GM12873 (cell line): Measurements from ENCODE around the gene CORO2A.

Source experiments
- TF ChIP-seq, protein P1 (sequence below): IDR thresholded peaks from 2 replicates; pipeline ENCODE4 v1.5.1; 2012; ENCODE audit warnings: low read depth, mild to moderate bottlenecking, moderate library complexity, low read length, control low read depth; ENCODE audit not compliant: insufficient read depth; ENCODE audit errors: missing control alignments

Gene CORO2A

GRCh38 chr9:98099898-98100297 lies 92.5 kb downstream of the CORO2A start:
- TF ChIP-seq, protein P1, sequence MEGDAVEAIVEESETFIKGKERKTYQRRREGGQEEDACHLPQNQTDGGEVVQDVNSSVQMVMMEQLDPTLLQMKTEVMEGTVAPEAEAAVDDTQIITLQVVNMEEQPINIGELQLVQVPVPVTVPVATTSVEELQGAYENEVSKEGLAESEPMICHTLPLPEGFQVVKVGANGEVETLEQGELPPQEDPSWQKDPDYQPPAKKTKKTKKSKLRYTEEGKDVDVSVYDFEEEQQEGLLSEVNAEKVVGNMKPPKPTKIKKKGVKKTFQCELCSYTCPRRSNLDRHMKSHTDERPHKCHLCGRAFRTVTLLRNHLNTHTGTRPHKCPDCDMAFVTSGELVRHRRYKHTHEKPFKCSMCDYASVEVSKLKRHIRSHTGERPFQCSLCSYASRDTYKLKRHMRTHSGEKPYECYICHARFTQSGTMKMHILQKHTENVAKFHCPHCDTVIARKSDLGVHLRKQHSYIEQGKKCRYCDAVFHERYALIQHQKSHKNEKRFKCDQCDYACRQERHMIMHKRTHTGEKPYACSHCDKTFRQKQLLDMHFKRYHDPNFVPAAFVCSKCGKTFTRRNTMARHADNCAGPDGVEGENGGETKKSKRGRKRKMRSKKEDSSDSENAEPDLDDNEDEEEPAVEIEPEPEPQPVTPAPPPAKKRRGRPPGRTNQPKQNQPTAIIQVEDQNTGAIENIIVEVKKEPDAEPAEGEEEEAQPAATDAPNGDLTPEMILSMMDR: no peak

DNA sequence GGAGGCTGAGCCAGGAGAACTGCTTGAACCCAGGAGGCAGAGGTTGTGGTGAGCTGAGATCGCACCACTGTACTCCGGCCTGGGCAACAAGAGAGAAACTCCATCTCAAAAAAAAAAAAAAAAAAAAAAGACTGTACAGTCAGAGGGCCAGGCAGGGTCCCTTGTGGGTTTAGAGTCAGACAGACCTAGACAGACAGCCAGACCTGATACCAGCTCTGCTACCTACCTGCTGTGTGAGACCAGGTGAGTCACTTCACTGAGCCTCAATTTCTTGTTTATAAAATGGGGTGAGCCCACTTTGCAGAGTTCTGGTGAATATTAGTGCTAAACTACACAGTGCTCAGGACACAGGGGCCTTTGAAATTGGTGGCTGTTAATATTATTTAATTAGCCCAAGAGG lies 93.1 kb downstream of the CORO2A start:
- TF ChIP-seq, protein P1: no peak

DNA sequence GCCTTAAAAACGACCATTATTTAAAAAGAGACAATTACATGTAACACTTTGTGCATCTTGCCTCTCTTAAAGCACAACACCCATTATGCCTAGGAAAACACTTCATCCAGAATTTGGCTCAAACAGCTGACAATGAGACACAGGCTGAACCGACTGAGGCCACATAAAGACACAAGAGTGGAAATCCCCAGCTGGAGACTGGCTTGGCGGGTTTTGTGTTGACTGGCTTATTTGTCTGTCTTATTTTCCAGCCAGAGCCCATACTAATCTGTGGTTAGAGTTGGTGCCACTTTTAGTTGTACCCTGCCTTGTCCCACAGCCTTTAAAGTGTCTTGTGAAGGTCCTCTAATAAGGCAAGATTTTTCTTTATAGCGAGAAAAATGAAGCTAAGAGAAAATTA lies 94.6 kb downstream of the CORO2A start:
- TF ChIP-seq, protein P1: no peak

DNA sequence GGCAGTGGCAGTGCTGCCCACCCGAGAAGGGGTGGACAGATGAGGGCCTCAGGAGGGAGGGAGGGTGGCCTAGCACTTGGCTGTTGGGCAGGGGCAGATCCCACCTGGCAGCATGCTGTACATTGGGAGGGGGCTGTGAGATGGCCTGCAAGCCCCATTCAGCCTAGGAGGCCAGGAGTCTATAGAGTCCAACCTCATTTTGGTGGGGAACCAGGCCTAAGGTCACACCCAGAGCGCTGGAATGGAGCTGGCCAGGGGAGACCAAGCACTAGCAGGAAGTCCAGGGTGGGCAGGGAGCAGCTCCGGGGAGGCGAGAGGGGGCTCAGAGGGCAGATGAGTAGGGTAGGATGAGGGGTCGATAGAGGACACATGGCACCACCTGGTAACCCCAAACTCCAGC lies 96.3 kb downstream of the CORO2A start:
- TF ChIP-seq, protein P1: no peak

- TF ChIP-seq, protein P1: no peak
Observed at GRCh38 chr9:98095401-98095800, 97.0 kb downstream of the CORO2A start.

DNA sequence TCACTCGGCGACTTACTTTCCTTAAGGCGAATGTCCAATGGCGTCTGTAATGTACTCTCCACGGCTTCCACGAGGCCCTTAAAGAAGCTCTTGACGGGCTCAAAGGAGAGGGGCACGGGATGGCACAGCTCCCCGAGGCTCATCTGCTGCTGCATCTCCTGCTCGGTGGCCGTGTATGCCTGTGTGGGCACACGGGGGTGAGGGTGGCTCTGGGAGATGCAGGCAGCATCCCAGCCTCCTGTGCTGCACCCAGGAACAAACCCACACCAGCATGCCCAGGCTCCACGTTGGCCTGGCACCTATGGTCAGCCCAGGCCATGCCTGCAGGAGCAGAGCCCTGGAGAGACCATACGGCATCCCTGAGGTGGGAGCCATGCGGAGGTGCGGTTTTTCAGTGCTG lies 97.6 kb downstream of the CORO2A start:
- TF ChIP-seq, protein P1: no peak

GRCh38 chr9:98094316-98094715 lies 98.1 kb downstream of the CORO2A start:
- TF ChIP-seq, protein P1: no peak

GRCh38 chr9:98092613-98092931 lies 99.9 kb downstream of the CORO2A start:
- TF ChIP-seq, protein P1: no peak
